Loucy (cell line): Measurements from ENCODE around the gene ATAD2B.

ENCODE experiments used
- CTCF ChIP-seq: fragments of 200-600 bp; sonication (generic); conservative IDR thresholded peaks from 2 replicates; pipeline ENCODE4 v1.5.1; 2014; ENCODE audit warnings: mild to moderate bottlenecking, antibody characterized with exemption, low read length
- EZH2phosphoT487 ChIP-seq: fragments of 200-600 bp; IDR thresholded peaks from 2 replicates; pipeline ENCODE4 v1.6.1; 2018; ENCODE audit warnings: antibody characterized with exemption, mild to moderate bottlenecking, moderate library complexity, borderline replicate concordance

GRCh38 chr2:23761638-23762037 lies 165.3 kb downstream of the ATAD2B start:
- TF ChIP-seq CTCF (no peak), EZH2phosphoT487 (no peak)
